Activated T-cell treated with anti-CD3 and anti-CD28 coated beads, Interleukin-2, amount 50 U/mL, for 24 hours (primary cell): ENCODE results near the gene RFT1.

Source experiments
- DNase-seq: peaks from one replicate; pipeline ENCODE4 v3.0.0-alpha.2; 2020
- H3K27ac Mint-ChIP-seq: 2 replicates; pipeline ENCODE4 v1.8.0; 2020; ENCODE audit warnings: mild to moderate bottlenecking, mixed read lengths
- H3K27me3 Mint-ChIP-seq: 2 replicates; pipeline ENCODE4 v1.8.0; 2020; ENCODE audit warnings: mixed read lengths
- H3K36me3 Mint-ChIP-seq: 2 replicates; pipeline ENCODE4 v1.8.0; 2020; ENCODE audit warnings: low read depth, mixed read lengths
- H3K4me1 Mint-ChIP-seq: 2 replicates; pipeline ENCODE4 v1.8.0; 2020; ENCODE audit warnings: low read depth, mixed read lengths
- H3K4me3 Mint-ChIP-seq: 2 replicates; pipeline ENCODE4 v1.8.0; 2020; ENCODE audit warnings: mild to moderate bottlenecking, moderate library complexity, mixed read lengths
- H3K9me3 Mint-ChIP-seq: 2 replicates; pipeline ENCODE4 v1.8.0; 2020; ENCODE audit warnings: mixed read lengths

Gene RFT1

GRCh38 chr3:53134631-53135232, 4.5 kb upstream of the RFT1 start:
- Mint-ChIP-seq H3K36me3 (peaks cover 5% of the 10 kb centered on the region), H3K4me3 (no peak overlapping the region), H3K9me3 (no peaks in the 10 kb centered on the region), H3K4me1 (peaks cover 11% of the 10 kb centered on the region), H3K27me3 (no peaks in the 10 kb centered on the region), H3K27ac (no peak overlapping the region)
- peak; percentile 72 for DNase-seq

GRCh38 chr3:53132347-53132746, 2.1 kb upstream of the RFT1 start:
- DNase-seq, result no peak
- Mint-ChIP-seq H3K27ac (peak overlapping the region; percentile 10), H3K4me3 (no peak overlapping the region), H3K4me1 (peaks cover 24% of the 10 kb centered on the region), H3K9me3 (no peaks in the 10 kb centered on the region), H3K36me3 (peaks cover 18% of the 10 kb centered on the region), H3K27me3 (no peaks in the 10 kb centered on the region)

- no peaks in the 10 kb centered on the region for H3K27me3 Mint-ChIP-seq
Measured at GRCh38 chr3:53131096-53131495, 861 bp upstream of the RFT1 start.

DNA sequence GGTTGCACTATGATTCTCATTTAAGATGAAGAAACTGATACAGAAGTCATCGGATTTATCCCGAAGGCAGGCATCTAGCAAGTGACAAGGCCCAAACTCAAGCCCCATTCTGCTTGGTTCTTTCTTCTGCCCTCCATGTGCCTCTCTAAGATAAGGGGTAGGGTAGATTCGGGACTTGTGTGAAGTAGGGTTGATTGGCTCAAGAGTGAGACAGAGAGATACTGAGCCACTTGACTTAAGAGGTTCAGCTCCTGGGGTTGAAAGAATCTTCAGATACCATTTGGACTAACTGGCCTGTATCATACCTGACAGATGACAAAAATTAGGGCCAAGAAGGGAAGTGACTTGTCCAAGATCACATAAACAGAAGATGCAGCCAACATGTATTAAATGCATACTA, 891 bp downstream of the RFT1 start:
- Mint-ChIP-seq H3K36me3 (peaks cover 44% of the 10 kb centered on the region), H3K4me3 (peak overlapping the region; percentile 97), H3K27me3 (no peaks in the 10 kb centered on the region), H3K4me1 (peaks cover 31% of the 10 kb centered on the region), H3K27ac (peak overlapping the region; percentile 95), H3K9me3 (no peaks in the 10 kb centered on the region)
- no peak for DNase-seq

More at GRCh38 chr3:53131096-53131495, 861 bp upstream of the RFT1 start:
- Mint-ChIP-seq H3K9me3 (no peaks in the 10 kb centered on the region), H3K4me1 (peaks cover 30% of the 10 kb centered on the region), H3K4me3 (peak overlapping the region; percentile 97), H3K27ac (peak overlapping the region; percentile 95), H3K36me3 (peaks cover 27% of the 10 kb centered on the region)
- no peak for DNase-seq

GRCh38 chr3:53126601-53127000, 3.6 kb downstream of the RFT1 start:
- Mint-ChIP-seq H3K9me3 (no peaks in the 10 kb centered on the region), H3K27ac (peak overlapping the region; percentile 5)

DNA sequence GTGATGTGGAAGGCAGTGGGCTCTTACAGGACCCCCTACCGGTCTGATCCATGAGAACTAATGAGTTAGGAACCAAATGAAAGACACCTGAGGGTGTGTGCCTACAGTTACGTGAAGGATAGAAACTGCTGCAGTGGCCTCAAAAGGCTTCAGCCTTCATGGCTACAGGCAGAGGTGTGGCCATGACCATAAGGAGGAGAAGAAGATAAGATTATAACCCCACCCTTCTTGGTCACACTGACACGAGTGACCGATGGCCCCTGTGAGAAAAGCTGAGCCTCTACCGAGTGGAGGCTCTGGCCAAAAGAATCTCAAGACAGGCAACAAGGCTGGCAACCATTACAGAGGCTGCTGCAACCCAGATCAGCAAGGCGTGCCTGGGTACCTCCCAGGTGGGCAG, 6.3 kb downstream of the RFT1 start:
- DNase-seq, result no peak
- Mint-ChIP-seq H3K27me3 (no peaks in the 10 kb centered on the region), H3K36me3 (peaks cover 86% of the 10 kb centered on the region), H3K27ac (no peak overlapping the region), H3K4me3 (no peak overlapping the region), H3K9me3 (no peaks in the 10 kb centered on the region), H3K4me1 (peaks cover 15% of the 10 kb centered on the region)

More at GRCh38 chr3:53126601-53127000, 3.6 kb downstream of the RFT1 start:
- H3K27me3 Mint-ChIP-seq, result no peaks in the 10 kb centered on the region
- DNase-seq, result no peak
- H3K4me1 Mint-ChIP-seq, result peaks cover 30% of the 10 kb centered on the region
- H3K4me3 Mint-ChIP-seq, result no peak overlapping the region
- H3K36me3 Mint-ChIP-seq, result peaks cover 69% of the 10 kb centered on the region

DNA sequence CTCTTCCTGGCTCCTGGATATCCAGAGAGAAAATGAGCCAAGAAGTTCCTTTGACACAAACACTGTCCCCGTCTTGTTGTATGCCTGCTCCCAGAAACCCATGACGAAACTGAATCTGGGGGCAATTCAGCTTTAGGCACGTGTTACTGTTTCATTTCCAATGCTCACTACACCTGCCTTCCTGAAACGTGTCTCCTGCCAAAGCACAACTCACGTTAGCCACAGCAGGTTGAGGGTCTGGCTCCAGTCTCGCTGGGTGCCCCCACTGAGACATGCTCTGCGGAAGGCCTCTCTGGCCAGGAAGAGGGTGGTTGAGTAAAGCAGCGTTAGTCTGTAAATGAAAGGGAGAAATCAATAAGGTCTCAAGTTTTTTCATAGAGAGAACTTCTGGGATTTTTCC, 6.7 kb downstream of the RFT1 start:
- no peak for DNase-seq
- H3K27me3 Mint-ChIP-seq, result no peaks in the 10 kb centered on the region
- no peak overlapping the region for H3K27ac Mint-ChIP-seq
- no peaks in the 10 kb centered on the region for H3K9me3 Mint-ChIP-seq
- H3K4me1 Mint-ChIP-seq, result peaks cover 11% of the 10 kb centered on the region
- peaks cover 84% of the 10 kb centered on the region for H3K36me3 Mint-ChIP-seq
- no peak overlapping the region for H3K4me3 Mint-ChIP-seq

GRCh38 chr3:53122933-53123305, 7.3 kb downstream of the RFT1 start:
- Mint-ChIP-seq H3K4me1 (peaks cover 7% of the 10 kb centered on the region), H3K36me3 (peaks cover 86% of the 10 kb centered on the region), H3K27me3 (no peaks in the 10 kb centered on the region), H3K4me3 (no peak overlapping the region), H3K27ac (peak overlapping the region; percentile 8), H3K9me3 (no peaks in the 10 kb centered on the region)
- DNase-seq, result no peak

GRCh38 chr3:53122255-53122932, 7.8 kb downstream of the RFT1 start:
- Mint-ChIP-seq H3K4me3 (no peak overlapping the region), H3K9me3 (no peaks in the 10 kb centered on the region), H3K27me3 (no peaks in the 10 kb centered on the region), H3K36me3 (peaks cover 92% of the 10 kb centered on the region), H3K4me1 (peaks cover 7% of the 10 kb centered on the region), H3K27ac (peak overlapping the region; percentile 8)
- no peak for DNase-seq

GRCh38 chr3:53120336-53120735, 9.9 kb downstream of the RFT1 start:
- Mint-ChIP-seq H3K4me3 (no peak overlapping the region), H3K9me3 (no peaks in the 10 kb centered on the region), H3K27ac (no peak overlapping the region), H3K27me3 (no peaks in the 10 kb centered on the region), H3K4me1 (peaks cover 1% of the 10 kb centered on the region), H3K36me3 (peaks cover 85% of the 10 kb centered on the region)
- DNase-seq, result no peak

DNA sequence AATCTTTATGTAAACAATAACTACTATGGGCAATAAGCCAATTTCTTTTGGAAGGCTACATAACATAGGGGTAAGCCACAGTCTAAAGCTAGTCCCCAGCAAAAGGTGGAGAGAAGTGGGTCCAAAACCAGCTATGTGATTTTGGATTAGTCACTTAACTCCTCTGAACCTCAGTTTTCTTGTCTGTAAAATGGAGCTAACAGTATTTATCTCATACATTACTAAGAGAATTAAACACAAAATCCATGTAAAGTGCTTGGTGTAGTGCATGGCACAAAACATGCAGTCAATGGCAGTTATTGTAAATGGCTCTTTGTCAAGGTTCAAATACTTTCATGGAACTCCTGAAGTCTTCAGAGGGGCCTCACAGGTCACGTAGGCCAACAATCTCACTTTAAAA, 13.3 kb downstream of the RFT1 start:
- no peaks in the 10 kb centered on the region for H3K9me3 Mint-ChIP-seq
- no peaks in the 10 kb centered on the region for H3K27me3 Mint-ChIP-seq
- DNase-seq, result no peak
- H3K4me1 Mint-ChIP-seq, result no peaks in the 10 kb centered on the region
- H3K36me3 Mint-ChIP-seq, result peaks cover 66% of the 10 kb centered on the region
- no peak overlapping the region for H3K4me3 Mint-ChIP-seq
- H3K27ac Mint-ChIP-seq, result no peak overlapping the region

DNA sequence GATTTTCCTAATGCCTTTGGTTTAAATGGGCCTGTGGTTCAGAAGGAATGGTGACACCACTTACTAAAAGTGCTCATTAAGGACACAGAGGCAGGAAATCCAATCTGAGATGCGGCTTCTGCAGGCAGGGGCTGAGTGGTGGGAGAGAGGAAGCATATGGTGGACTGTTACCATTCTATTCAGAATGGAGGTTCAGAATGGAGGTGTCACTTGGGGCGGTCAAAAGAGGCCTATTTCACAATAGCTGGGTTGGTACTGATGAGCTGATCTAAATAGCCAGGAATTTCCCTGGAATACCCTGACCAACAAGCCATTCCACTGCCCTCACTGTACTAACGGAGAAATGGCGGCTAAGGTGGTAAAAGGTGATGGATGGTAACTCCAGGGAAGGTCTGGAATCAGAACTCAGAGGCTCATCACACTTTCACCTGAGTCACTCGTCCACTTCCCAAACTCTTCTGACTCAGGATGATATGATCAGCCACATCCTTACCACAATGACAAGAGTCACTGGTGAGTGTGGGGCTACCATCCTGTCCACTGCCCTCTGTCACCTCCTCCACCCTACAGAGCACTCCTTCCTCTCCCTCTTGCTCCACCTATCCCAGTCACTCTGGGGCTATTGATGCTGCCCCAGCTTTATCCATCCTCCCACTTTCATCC, 15.7 kb downstream of the RFT1 start:
- Mint-ChIP-seq H3K9me3 (no peaks in the 10 kb centered on the region), H3K4me3 (no peak overlapping the region), H3K4me1 (peaks cover 11% of the 10 kb centered on the region), H3K36me3 (peaks cover 62% of the 10 kb centered on the region), H3K27ac (no peak overlapping the region), H3K27me3 (no peaks in the 10 kb centered on the region)
- no peak for DNase-seq

DNA sequence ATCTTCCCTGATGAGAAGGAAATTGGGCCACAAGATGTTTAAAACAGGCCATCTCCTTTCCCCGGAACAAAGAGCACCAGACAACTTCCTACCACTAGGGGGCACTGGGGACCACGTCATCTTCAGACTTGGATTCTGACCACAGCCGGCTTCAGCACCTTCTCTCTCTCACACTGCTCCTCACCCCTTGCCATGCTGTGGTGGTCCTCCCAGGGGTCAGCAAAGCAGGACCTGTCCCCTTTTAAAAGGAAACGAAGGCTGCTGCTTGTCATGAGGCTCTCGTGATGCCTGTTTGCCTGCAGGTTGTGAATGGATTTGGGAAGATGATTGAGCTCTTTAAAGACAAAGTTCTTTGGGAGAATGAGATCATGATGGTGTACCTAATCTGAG, 16.2 kb downstream of the RFT1 start:
- Mint-ChIP-seq H3K27me3 (no peaks in the 10 kb centered on the region), H3K36me3 (peaks cover 62% of the 10 kb centered on the region), H3K4me3 (no peak overlapping the region), H3K9me3 (no peaks in the 10 kb centered on the region), H3K27ac (no peak overlapping the region), H3K4me1 (peaks cover 17% of the 10 kb centered on the region)
- peak; percentile 80 for DNase-seq

- Mint-ChIP-seq H3K4me1 (peaks cover 20% of the 10 kb centered on the region), H3K36me3 (peaks cover 63% of the 10 kb centered on the region), H3K27ac (no peak overlapping the region), H3K27me3 (no peaks in the 10 kb centered on the region), H3K4me3 (no peak overlapping the region), H3K9me3 (no peaks in the 10 kb centered on the region)
- no peak for DNase-seq
Measured at GRCh38 chr3:53113293-53114010, 16.8 kb downstream of the RFT1 start.

DNA sequence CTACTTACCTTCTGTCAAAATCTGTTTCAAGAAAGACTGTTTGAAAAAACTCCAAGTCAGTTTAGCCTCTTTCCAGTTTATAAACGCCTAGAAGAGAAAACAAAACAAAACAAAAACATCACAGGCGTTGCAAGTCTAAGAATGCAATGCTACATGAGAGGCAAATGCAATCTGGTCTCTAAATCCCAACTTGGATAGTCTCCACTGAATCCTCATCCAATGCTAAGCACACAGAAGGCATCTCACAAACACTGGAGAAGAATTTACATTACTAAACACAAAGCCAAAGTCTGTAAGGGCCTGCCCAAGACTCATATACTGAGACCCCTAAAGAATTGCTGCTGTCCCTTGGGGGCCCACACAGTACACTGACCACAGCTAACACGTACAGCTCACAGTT, 18.4 kb downstream of the RFT1 start:
- DNase-seq, result no peak
- peak overlapping the region; percentile 64 for H3K27ac Mint-ChIP-seq
- peaks cover 61% of the 10 kb centered on the region for H3K36me3 Mint-ChIP-seq
- H3K9me3 Mint-ChIP-seq, result no peaks in the 10 kb centered on the region
- H3K27me3 Mint-ChIP-seq, result no peaks in the 10 kb centered on the region
- H3K4me3 Mint-ChIP-seq, result no peak overlapping the region
- H3K4me1 Mint-ChIP-seq, result peaks cover 27% of the 10 kb centered on the region
